Keratinocyte (primary cell): ENCODE data around the gene PSME4. TPM values are rescaled to one million over a fixed set of nuclear protein-coding genes. Genes with fewer than 3 reads are reported as not detected.
A peak's percentile ranks its signal among the peaks of the same experiment; 100 is the strongest.
"Not testable (repeated sequence)": the region's sequence is repeated elsewhere in the genome, so short reads cannot be mapped to it uniquely, and the experiment has no call there.

Source experiments
- DNase-seq: peaks from one replicate; pipeline ENCODE4 v3.0.0-alpha.2; 2011; ENCODE audit warnings: low read depth, missing footprints, low spot score
- FAIRE-seq: peaks from 2 replicates; lab custom pipeline; 2011; peaks lifted over from hg19 to GRCh38; lab: Jason Lieb, UNC
- H2AFZ ChIP-seq: 2 replicates; pipeline ENCODE4 v1.6.0; 2012; ENCODE audit warnings: low read length, control low read depth, inconsistent platforms; ENCODE audit not compliant: control insufficient read depth
- H3K27ac ChIP-seq: 2 replicates; pipeline ENCODE4 v1.5.1; 2011; ENCODE audit warnings: low read length; ENCODE audit not compliant: control insufficient read depth, insufficient read depth
- H3K27me3 ChIP-seq: 3 replicates; pipeline ENCODE4 v1.6.0; 2011; ENCODE audit warnings: low read length; ENCODE audit not compliant: control insufficient read depth, insufficient read depth; ENCODE audit errors: extremely low read depth
- H3K36me3 ChIP-seq, 2 experiments: 2 replicates in 1 of 2; 3 replicates in 1 of 2; pipeline ENCODE4 v1.5.1; 2011; ENCODE audit warnings: low read length in 2 of 2, mild to moderate bottlenecking in 1 of 2; ENCODE audit not compliant: control insufficient read depth in 2 of 2, insufficient read depth in 2 of 2; ENCODE audit errors: extremely low read depth in 1 of 2
- H3K4me1 ChIP-seq: 3 replicates; pipeline ENCODE4 v1.5.1; 2011; ENCODE audit warnings: low read length; ENCODE audit not compliant: control insufficient read depth, insufficient read depth; ENCODE audit errors: extremely low read depth
- H3K4me2 ChIP-seq: 3 replicates; pipeline ENCODE4 v1.6.0; 2011; ENCODE audit warnings: low read depth, low read length; ENCODE audit not compliant: control insufficient read depth, insufficient read depth; ENCODE audit errors: extremely low read depth
- H3K4me3 ChIP-seq, 3 experiments: fragments of 200-600 bp in 1 of 3; sonication (generic) in 1 of 3; 2 replicates in 2 of 3; 3 replicates in 1 of 3; pipeline ENCODE4 v1.5.1; 2011 to 2016; ENCODE audit warnings: low read length in 3 of 3, mild to moderate bottlenecking in 3 of 3, control low read depth in 2 of 3, inconsistent platforms in 1 of 3, low read depth in 1 of 3, mixed read lengths in 1 of 3, mixed run types in 1 of 3, moderate library complexity in 1 of 3; ENCODE audit not compliant: control insufficient read depth in 2 of 3, insufficient read depth in 2 of 3; ENCODE audit errors: extremely low read depth in 1 of 3
- H3K79me2 ChIP-seq: 2 replicates; pipeline ENCODE4 v1.6.0; 2012; ENCODE audit warnings: low read length; ENCODE audit not compliant: control insufficient read depth, insufficient read depth
- H3K9ac ChIP-seq: 3 replicates; pipeline ENCODE4 v1.6.0; 2011; ENCODE audit warnings: low read length; ENCODE audit not compliant: control insufficient read depth, insufficient read depth; ENCODE audit errors: extremely low read depth
- H3K9me1 ChIP-seq: 3 replicates; pipeline ENCODE4 v1.6.0; 2011; ENCODE audit warnings: low read length; ENCODE audit not compliant: control insufficient read depth, insufficient read depth; ENCODE audit errors: extremely low read depth
- H3K9me3 ChIP-seq: 2 replicates; pipeline ENCODE4 v1.5.1; 2012; ENCODE audit warnings: low read depth, low read length; ENCODE audit not compliant: control insufficient read depth
- H4K20me1 ChIP-seq: 3 replicates; pipeline ENCODE4 v1.6.0; 2011; ENCODE audit warnings: low read length; ENCODE audit not compliant: control insufficient read depth, insufficient read depth; ENCODE audit errors: extremely low read depth
- EZH2 ChIP-seq: IDR thresholded peaks from one replicate; pipeline ENCODE4 v1.6.1; 2012; ENCODE audit warnings: inconsistent platforms, mild to moderate bottlenecking, low read length, moderate library complexity
- dilution Hi-C: fragments of 300-500 bp; cut with MboI; formaldehyde crosslinking; loops from one replicate; pipeline ENCODE4 v1.7.0; 2020; ENCODE audit warnings: low sequenced_read_pairs; ENCODE audit not compliant: extremely low pct_ligation_motif_present
- polyA plus RNA-seq, 5 experiments: library from polyadenylated mRNA; depleted of rRNA in 3 of 5; stranded (reverse) in 3 of 5; stranded (forward) in 1 of 5; unstranded in 1 of 5; fragments of >200 nt; gene quantifications; 1 replicate in 1 of 5; 2 replicates in 3 of 5; 3 replicates in 1 of 5; pipeline versions ENCODE4 v1.2.1 to v1.2.3, GENCODE V29; 2011 to 2012; ENCODE audit warnings: missing spikeins in 2 of 5, low read depth in 1 of 5, low replicate concordance in 1 of 5
- TF ChIP-seq, protein P1 (sequence below), 3 experiments: IDR thresholded peaks in 1 of 3; conservative IDR thresholded peaks in 1 of 3; optimal IDR thresholded peaks in 1 of 3; 2 replicates in 2 of 3; 3 replicates in 1 of 3; pipeline versions ENCODE3 to v1.5.1; 2011; ENCODE audit warnings: low read length in 3 of 3, mild to moderate bottlenecking in 3 of 3, moderate library complexity in 2 of 3, control low read depth in 1 of 3, inconsistent platforms in 1 of 3; ENCODE audit not compliant: insufficient read depth in 2 of 3; ENCODE audit errors: extremely low read depth in 1 of 3

The PSME4 gene
- polyA plus RNA-seq, 1 donor (not counting 4 experiments of a cell fraction or from before 2014, with no cell fraction given), result 59.4 TPM

DNA sequence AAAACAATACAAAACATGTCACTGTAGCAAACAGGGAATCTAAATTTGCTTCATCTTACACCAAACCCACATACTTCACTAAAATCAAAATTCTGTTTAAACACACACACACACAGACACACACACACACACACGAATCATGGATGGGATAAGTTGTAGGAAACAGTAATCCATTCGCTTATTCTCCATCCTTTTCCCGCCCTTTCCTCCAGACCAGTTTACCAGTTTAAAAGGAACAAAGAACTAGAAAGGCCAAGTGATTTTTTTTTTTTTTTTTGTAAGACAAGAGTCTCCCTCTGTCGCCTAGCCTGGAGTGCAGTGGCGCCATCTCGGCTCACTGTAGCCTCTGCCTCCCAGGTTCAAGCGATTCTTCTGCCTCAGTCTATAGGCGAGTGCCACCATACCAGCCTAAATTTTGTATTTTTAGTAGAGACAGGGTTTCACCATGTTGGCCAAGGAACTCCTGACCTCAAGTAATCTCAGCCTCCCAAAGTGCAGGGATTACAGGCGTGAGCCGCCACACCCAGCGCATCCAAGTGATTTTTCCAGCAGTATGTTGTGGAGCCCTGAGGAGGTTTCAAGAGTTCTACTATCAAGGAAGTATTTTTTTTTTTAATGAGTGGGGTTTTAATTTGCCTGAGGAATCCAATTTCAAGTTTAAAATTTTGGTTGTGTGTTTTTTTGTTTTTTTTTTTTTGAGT, 5.7 kb downstream of the PSME4 start:
- no peak overlapping the region for H3K9ac ChIP-seq
- dilution Hi-C loops, result no loop called here
- no peak overlapping the region for H2AFZ ChIP-seq
- peaks cover 6% of the 10 kb centered on the region for H4K20me1 ChIP-seq
- no peak for FAIRE-seq
- H3K4me3 ChIP-seq, result no peak overlapping the region
- peaks cover 97% of the 10 kb centered on the region for H3K79me2 ChIP-seq
- no peaks in the 10 kb centered on the region for H3K27me3 ChIP-seq
- H3K4me1 ChIP-seq, result peaks cover 47% of the 10 kb centered on the region
- no peaks in the 10 kb centered on the region for H3K9me3 ChIP-seq
- H3K4me2 ChIP-seq, result peak overlapping the region; percentile 61
- peak overlapping the region; percentile 49 for H3K27ac ChIP-seq
- TF ChIP-seq, protein P1, sequence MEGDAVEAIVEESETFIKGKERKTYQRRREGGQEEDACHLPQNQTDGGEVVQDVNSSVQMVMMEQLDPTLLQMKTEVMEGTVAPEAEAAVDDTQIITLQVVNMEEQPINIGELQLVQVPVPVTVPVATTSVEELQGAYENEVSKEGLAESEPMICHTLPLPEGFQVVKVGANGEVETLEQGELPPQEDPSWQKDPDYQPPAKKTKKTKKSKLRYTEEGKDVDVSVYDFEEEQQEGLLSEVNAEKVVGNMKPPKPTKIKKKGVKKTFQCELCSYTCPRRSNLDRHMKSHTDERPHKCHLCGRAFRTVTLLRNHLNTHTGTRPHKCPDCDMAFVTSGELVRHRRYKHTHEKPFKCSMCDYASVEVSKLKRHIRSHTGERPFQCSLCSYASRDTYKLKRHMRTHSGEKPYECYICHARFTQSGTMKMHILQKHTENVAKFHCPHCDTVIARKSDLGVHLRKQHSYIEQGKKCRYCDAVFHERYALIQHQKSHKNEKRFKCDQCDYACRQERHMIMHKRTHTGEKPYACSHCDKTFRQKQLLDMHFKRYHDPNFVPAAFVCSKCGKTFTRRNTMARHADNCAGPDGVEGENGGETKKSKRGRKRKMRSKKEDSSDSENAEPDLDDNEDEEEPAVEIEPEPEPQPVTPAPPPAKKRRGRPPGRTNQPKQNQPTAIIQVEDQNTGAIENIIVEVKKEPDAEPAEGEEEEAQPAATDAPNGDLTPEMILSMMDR (optimal IDR thresholded peaks at IDR 0.05 in 1 of 3, IDR thresholded peaks at IDR 0.05 in 1 of 3, conservative IDR thresholded peaks at IDR 0.05 in 1 of 3; ENCODE audit: extremely low read depth in 1 of 3, insufficient read depth in 2 of 3, low read length in 3 of 3), result no peak
- no peak for TF ChIP-seq EZH2
- no peaks in the 10 kb centered on the region for H3K36me3 ChIP-seq
- no peak for DNase-seq
- no peaks in the 10 kb centered on the region for H3K9me1 ChIP-seq

GRCh38 chr2:53964257-53964952, 6.4 kb downstream of the PSME4 start:
- Histone ChIP-seq H3K4me2 (peak overlapping the region; percentile 61), H3K4me1 (peaks cover 47% of the 10 kb centered on the region), H3K27ac (peak overlapping the region; percentile 49), H3K4me3 (no peak overlapping the region), H3K9me3 (no peaks in the 10 kb centered on the region), H3K79me2 (peaks cover 97% of the 10 kb centered on the region), H3K9me1 (no peaks in the 10 kb centered on the region), H2AFZ (no peak overlapping the region), H3K9ac (no peak overlapping the region), H3K27me3 (no peaks in the 10 kb centered on the region), H4K20me1 (peaks cover 6% of the 10 kb centered on the region), H3K36me3 (no peaks in the 10 kb centered on the region)
- DNase-seq, result no peak
- no peak for FAIRE-seq
- dilution Hi-C loops, result no loop called here
- no peak for TF ChIP-seq EZH2
- TF ChIP-seq, protein P1 (optimal IDR thresholded peaks at IDR 0.05 in 1 of 3, IDR thresholded peaks at IDR 0.05 in 1 of 3, conservative IDR thresholded peaks at IDR 0.05 in 1 of 3; ENCODE audit: extremely low read depth in 1 of 3, insufficient read depth in 2 of 3, low read length in 3 of 3), result no peak

DNA sequence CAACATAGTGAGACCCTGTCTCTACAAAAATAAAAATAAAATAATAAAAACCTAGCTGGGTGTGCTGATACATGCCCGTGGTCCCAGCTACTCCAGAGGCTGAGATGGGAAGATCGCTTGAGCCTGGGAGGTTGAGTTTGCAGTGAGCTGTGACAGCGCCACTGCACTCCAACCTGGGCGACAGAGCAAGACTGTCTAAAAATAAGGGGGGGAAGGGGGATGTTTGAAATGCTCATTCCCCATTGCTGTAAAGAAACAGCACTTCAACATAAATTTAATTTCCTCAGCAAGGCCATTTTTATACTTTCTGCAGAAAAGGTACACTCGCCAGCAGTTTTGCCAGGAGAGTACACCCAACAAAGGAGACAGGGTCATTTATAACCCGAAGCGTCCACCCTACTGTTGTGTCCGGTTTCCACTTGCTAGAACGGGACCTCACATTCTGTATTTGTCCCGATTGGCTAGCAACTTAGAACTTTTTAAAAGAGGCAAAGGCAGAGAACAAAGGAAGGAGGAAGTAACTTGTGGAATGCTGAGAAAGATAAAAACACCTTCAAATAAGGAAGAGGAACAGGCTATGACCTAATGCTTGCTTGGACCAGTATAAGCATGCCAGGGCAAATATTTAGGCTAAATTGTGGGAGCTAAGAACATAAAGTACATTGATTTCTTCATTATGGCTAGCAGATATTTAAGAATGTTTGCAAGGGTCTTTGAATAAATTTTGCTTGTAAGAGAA, 9.1 kb downstream of the PSME4 start:
- H3K36me3 ChIP-seq, H3K9me1 ChIP-seq, H2AFZ ChIP-seq, H4K20me1 ChIP-seq, H3K9me3 ChIP-seq, H3K4me3 ChIP-seq, dilution Hi-C loops, DNase-seq, H3K27me3 ChIP-seq: not testable (repeated sequence)
- peak overlapping the region; percentile 38 for H3K9ac ChIP-seq
- peak overlapping the region; percentile 69 for H3K4me2 ChIP-seq
- H3K27ac ChIP-seq, result peak overlapping the region; percentile 47
- H3K4me1 ChIP-seq, result peaks cover 37% of the 10 kb centered on the region
- peak; percentile 17 for FAIRE-seq
- H3K79me2 ChIP-seq, result peaks cover 96% of the 10 kb centered on the region
